ENCODE measurements around the gene KNDC1. TPM values are rescaled to one million over a fixed set of nuclear protein-coding genes. Genes with fewer than 3 reads are reported as not detected.

Gene KNDC1
- total and polyA plus RNA-seq, 2 experiments from 2014 or later = 1.8 to 16.0 TPM

- Mint-ChIP-seq H3K4me1 (no peaks in the 10 kb centered on the region), H3K27me3 (ENCODE audit: insufficient read depth, low read depth, poor library complexity) (peaks cover 3% of the 10 kb centered on the region), H3K36me3 (ENCODE audit: low read depth) (no peaks in the 10 kb centered on the region), H3K27ac (no peak overlapping the region), H3K9me3 (peaks cover 9% of the 10 kb centered on the region), H3K4me3 (no peak overlapping the region)
- H3K9me2 ChIP-seq (ENCODE audit: insufficient read depth) = no peaks in the 10 kb centered on the region
- no peaks in the 10 kb centered on the region for H3K27me3 ChIP-seq (ENCODE audit: insufficient read depth)
- no peaks in the 10 kb centered on the region for H3K4me1 ChIP-seq (ENCODE audit: insufficient read depth)
- H3K27ac ChIP-seq (ENCODE audit: low read depth) = no peak overlapping the region
- H3K79me2 ChIP-seq (replicated peaks; ENCODE audit: insufficient read depth) = no peaks in the 10 kb centered on the region
- no peaks in the 10 kb centered on the region for H3K36me3 ChIP-seq (ENCODE audit: insufficient read depth)
- no peak overlapping the region for H2AFZ ChIP-seq
- H4K20me1 ChIP-seq (replicated peaks; ENCODE audit: insufficient read depth) = no peaks in the 10 kb centered on the region
- TF ChIP-seq ZNF331 (CRISPR knock-in tag; IDR thresholded peaks at IDR 0.05; ENCODE audit: low read depth) (no peak), ZNF114 (CRISPR knock-in tag; IDR thresholded peaks at IDR 0.05) (no peak), STAT1 (IDR thresholded peaks at IDR 0.05; ENCODE audit: unreplicated experiment) (no peak), CREB1 (CRISPR knock-in tag; IDR thresholded peaks at IDR 0.05; ENCODE audit: low read depth) (no peak), CTCF (conservative IDR thresholded peaks at IDR 0.05; ENCODE audit: low read depth in 2 of 2) (no peak), ETS1 (IDR thresholded peaks at IDR 0.05) (no peak), POLR2AphosphoS5 (IDR thresholded peaks at IDR 0.05; ENCODE audit: low read depth) (no peak)
- no peak overlapping the region for H3K4me2 ChIP-seq
- H3K4me3 ChIP-seq = no peak overlapping the region
- no peak for DNase-seq (ENCODE audit: low spot score)
- ATAC-seq = no peak
- no peaks in the 10 kb centered on the region for H3F3A ChIP-seq (replicated peaks; ENCODE audit: low read depth)
Observed at GRCh38 chr10:133198206-133198605, 38.2 kb downstream of the KNDC1 start.

GRCh38 chr10:133198621-133199487 lies 38.8 kb downstream of the KNDC1 start:
- H2AFZ ChIP-seq = no peak overlapping the region
- no peaks in the 10 kb centered on the region for H3K4me1 ChIP-seq (ENCODE audit: insufficient read depth)
- DNase-seq (ENCODE audit: low spot score) = no peak
- peak; percentile 6; the same call in 1 of the 3 replicates for ATAC-seq
- no peaks in the 10 kb centered on the region for H3K4me1 Mint-ChIP-seq
- no peak overlapping the region for H3K4me3 Mint-ChIP-seq
- no peak overlapping the region for H3K27ac ChIP-seq (ENCODE audit: low read depth)
- H3F3A ChIP-seq (replicated peaks; ENCODE audit: low read depth) = no peaks in the 10 kb centered on the region
- no peaks in the 10 kb centered on the region for H4K20me1 ChIP-seq (replicated peaks; ENCODE audit: insufficient read depth)
- TF ChIP-seq ZNF331 (CRISPR knock-in tag; IDR thresholded peaks at IDR 0.05; ENCODE audit: low read depth) (no peak), POLR2AphosphoS5 (IDR thresholded peaks at IDR 0.05; ENCODE audit: low read depth) (no peak), CREB1 (CRISPR knock-in tag; IDR thresholded peaks at IDR 0.05; ENCODE audit: low read depth) (no peak), EZH2 (IDR thresholded peaks at IDR 0.05; ENCODE audit: low read depth, unreplicated experiment) (no peak), EZH2phosphoT487 (IDR thresholded peaks at IDR 0.05; ENCODE audit: unreplicated experiment) (no peak), REST (IDR thresholded peaks at IDR 0.05; ENCODE audit: unreplicated experiment) (no peak), ZNF114 (CRISPR knock-in tag; IDR thresholded peaks at IDR 0.05) (no peak), JUNB (IDR thresholded peaks at IDR 0.05; ENCODE audit: unreplicated experiment) (no peak)
- no peaks in the 10 kb centered on the region for H3K27me3 ChIP-seq (ENCODE audit: insufficient read depth)
- no peaks in the 10 kb centered on the region for H3K79me2 ChIP-seq (replicated peaks; ENCODE audit: insufficient read depth)
- H3K9me2 ChIP-seq (ENCODE audit: insufficient read depth) = no peaks in the 10 kb centered on the region
- no peaks in the 10 kb centered on the region for H3K36me3 ChIP-seq (ENCODE audit: insufficient read depth)
- no peaks in the 10 kb centered on the region for H3K36me3 Mint-ChIP-seq (ENCODE audit: low read depth)
- H3K4me2 ChIP-seq = no peak overlapping the region
- peaks cover 3% of the 10 kb centered on the region for H3K9me3 Mint-ChIP-seq
- no peak overlapping the region for H3K4me3 ChIP-seq
- H3K27ac Mint-ChIP-seq = 0 out of 2 replicates have a peak overlapping the region, but pooled peaks have one; percentile 59
- H3K27me3 Mint-ChIP-seq (ENCODE audit: insufficient read depth, low read depth, poor library complexity) = peaks cover 3% of the 10 kb centered on the region

All from GM23338 (cell line).